ENCODE data around the gene RASSF7. TPM values are rescaled to one million over a fixed set of nuclear protein-coding genes. Genes with fewer than 3 reads are reported as not detected.
A peak's percentile ranks its signal among the peaks of the same experiment; 100 is the strongest.

Gene RASSF7
- total and polyA plus RNA-seq, 2 donors from 2014 or later: 106 to 108 TPM

DNA sequence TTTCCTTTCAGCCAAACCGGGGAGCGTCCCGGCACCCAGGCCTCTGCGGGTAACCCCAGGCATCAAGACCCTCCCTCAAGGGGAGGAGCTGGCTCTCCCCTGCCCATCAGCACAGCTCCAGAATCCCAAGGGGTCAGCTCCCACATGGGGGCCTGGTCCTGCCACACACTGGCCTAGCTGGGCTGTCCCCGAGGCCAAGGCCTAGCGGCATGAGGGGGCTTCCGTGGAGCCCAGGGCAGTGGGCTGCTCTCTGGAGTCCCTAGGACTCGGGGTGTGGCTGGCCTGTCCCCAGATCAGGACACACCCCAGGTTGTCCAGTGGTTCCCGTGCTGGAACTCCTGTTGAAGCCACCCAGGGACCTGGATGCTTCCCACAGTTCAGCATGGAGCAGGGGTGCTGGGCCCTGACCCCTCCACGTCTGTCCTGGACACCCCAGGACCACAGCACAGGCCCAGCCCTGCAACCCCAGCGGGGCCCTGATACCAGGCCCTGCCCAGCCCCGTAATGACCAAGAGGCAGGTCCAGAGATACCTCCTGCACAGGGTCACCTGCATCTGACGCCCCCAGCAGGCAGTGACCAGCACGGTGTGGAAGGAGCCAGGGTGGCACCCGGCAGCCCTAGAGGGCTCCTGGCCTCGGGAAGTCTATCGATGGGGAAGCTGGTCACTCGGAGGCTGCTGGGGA, 30.9 kb upstream of the RASSF7 start:
- H3K4me1 ChIP-seq (ENCODE audit: control insufficient read depth in 2 of 3, insufficient read depth in 2 of 3, low read depth in 1 of 3, low read length in 3 of 3): peaks cover 0 to 9% (median 4%) of the 10 kb centered on the region in 3 donors
- H3K36me3 ChIP-seq (ENCODE audit: control insufficient read depth in 2 of 3, insufficient read depth in 3 of 3, low read length in 3 of 3): no peaks in the 10 kb centered on the region
- no peak overlapping the region for H3K9ac ChIP-seq (ENCODE audit: low read length in 3 of 3)
- no peak overlapping the region for H3K27ac ChIP-seq (ENCODE audit: low read depth in 2 of 2, low read length in 2 of 2)
- TF ChIP-seq, protein P1, sequence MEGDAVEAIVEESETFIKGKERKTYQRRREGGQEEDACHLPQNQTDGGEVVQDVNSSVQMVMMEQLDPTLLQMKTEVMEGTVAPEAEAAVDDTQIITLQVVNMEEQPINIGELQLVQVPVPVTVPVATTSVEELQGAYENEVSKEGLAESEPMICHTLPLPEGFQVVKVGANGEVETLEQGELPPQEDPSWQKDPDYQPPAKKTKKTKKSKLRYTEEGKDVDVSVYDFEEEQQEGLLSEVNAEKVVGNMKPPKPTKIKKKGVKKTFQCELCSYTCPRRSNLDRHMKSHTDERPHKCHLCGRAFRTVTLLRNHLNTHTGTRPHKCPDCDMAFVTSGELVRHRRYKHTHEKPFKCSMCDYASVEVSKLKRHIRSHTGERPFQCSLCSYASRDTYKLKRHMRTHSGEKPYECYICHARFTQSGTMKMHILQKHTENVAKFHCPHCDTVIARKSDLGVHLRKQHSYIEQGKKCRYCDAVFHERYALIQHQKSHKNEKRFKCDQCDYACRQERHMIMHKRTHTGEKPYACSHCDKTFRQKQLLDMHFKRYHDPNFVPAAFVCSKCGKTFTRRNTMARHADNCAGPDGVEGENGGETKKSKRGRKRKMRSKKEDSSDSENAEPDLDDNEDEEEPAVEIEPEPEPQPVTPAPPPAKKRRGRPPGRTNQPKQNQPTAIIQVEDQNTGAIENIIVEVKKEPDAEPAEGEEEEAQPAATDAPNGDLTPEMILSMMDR (IDR thresholded peaks at IDR 0.05; ENCODE audit: borderline replicate concordance, extremely low read depth, insufficient read depth): no peak
- intact Hi-C loops (cut with DNase I): no loop called here
- no peaks in the 10 kb centered on the region for H3K9me3 ChIP-seq (ENCODE audit: control insufficient read depth in 2 of 3, insufficient read depth in 1 of 3, low read length in 3 of 3)
- no peaks in the 10 kb centered on the region for H3K27me3 ChIP-seq (ENCODE audit: control insufficient read depth, insufficient read depth, low read length)
- H3K4me3 ChIP-seq (ENCODE audit: low read length in 3 of 3): no peak overlapping the region
- FAIRE-seq: no peak
- DNase-seq: peak in 1 of 5 donors; percentile 45

DNA sequence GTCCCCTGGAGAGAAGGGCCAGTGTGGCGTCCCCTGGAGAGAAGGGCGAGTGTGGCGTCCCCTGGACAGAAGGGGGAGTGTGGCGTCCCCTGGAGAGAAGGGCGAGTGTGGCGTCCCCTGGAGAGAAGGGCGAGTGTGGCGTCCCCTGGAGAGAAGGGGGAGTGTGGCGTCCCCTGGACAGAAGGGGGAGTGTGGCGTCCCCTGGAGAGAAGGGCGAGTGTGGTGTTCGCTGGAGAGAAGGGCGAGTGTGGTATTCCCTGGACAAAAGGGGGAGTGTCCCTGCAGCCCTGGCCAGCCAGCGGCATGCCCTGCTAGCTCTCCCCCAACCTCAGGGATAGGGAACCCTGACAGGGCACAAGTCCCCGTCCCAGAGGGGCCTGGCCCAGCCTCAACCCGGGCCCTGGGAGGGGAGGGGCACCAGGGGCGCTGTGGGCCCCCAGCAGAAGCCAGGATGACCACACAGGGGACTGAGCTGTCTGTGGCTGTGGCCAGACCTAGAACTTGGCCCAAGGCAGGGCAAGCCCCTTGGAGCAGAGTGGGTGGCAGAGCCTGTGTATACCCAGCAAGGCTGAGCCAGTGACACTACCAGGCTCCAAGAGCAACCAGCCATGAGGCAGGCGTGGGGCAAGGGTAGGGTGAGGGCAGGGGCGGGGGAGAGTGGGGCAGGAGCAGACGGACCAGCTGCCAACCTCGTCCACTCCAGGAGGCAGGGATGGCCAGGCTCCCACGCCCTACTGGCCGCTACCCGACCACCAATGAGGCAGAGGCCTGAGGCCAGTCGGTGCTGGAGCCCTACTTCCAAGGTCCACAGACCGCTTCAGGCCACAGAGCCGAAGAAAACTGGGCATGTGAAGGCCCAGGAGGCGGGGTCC, 29.6 kb upstream of the RASSF7 start:
- H3K27ac ChIP-seq (ENCODE audit: low read depth in 2 of 2, low read length in 2 of 2): no peak overlapping the region
- no peak overlapping the region for H3K4me3 ChIP-seq (ENCODE audit: low read length in 3 of 3)
- DNase-seq (peak in 1 of 5 donors; percentile 37), FAIRE-seq (no peak)
- no peaks in the 10 kb centered on the region for H3K27me3 ChIP-seq (ENCODE audit: control insufficient read depth, insufficient read depth, low read length)
- H3K36me3 ChIP-seq (ENCODE audit: control insufficient read depth in 2 of 3, insufficient read depth in 3 of 3, low read length in 3 of 3): no peaks in the 10 kb centered on the region
- no peak overlapping the region for H3K9ac ChIP-seq (ENCODE audit: low read length in 3 of 3)
- no peaks in the 10 kb centered on the region for H3K9me3 ChIP-seq (ENCODE audit: control insufficient read depth in 2 of 3, insufficient read depth in 1 of 3, low read length in 3 of 3)
- TF ChIP-seq, protein P1 (IDR thresholded peaks at IDR 0.05; ENCODE audit: borderline replicate concordance, extremely low read depth, insufficient read depth): no peak
- H3K4me1 ChIP-seq (ENCODE audit: control insufficient read depth in 2 of 3, insufficient read depth in 2 of 3, low read depth in 1 of 3, low read length in 3 of 3): peaks cover 0 to 12% (median 4%) of the 10 kb centered on the region in 3 donors
- intact Hi-C loops (cut with DNase I): no loop called here

DNA sequence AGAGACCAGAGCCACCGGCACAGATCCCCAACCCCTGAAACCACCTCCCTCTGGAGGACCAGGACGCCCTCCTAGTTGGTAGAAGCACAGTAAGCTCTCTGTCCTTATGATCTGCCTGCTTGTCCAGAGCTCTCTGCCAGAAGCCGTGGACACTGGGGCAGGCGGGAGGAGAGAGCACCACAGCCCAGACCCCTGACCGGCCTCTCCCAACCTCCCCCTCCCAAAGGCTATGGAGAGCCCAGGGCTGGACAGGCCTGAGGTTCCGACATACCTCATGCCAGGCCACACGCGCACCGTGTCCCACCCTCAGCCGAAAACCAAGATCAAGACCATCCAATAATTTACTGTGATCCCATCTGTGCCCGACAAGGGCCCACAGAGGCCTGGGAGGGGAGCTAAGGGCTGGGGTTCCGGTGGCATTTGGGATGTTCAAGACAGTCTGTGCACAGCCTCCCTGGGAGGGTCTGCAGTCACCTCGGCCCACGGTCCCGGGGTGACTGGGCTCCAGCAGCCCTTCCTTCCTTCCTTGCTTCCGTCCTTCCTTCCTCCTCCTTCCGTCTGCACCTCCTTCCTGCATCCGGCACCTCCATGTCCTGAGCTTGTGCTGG, 28.7 kb upstream of the RASSF7 start:
- Histone ChIP-seq H3K27me3 (ENCODE audit: control insufficient read depth, insufficient read depth, low read length) (no peaks in the 10 kb centered on the region), H3K9me3 (ENCODE audit: control insufficient read depth in 2 of 3, insufficient read depth in 1 of 3, low read length in 3 of 3) (no peaks in the 10 kb centered on the region), H3K27ac (ENCODE audit: low read depth in 2 of 2, low read length in 2 of 2) (no peak overlapping the region), H3K4me1 (ENCODE audit: control insufficient read depth in 2 of 3, insufficient read depth in 2 of 3, low read depth in 1 of 3, low read length in 3 of 3) (peaks cover 0 to 14% (median 4%) of the 10 kb centered on the region in 3 donors), H3K36me3 (ENCODE audit: control insufficient read depth in 2 of 3, insufficient read depth in 3 of 3, low read length in 3 of 3) (no peaks in the 10 kb centered on the region), H3K9ac (ENCODE audit: low read length in 3 of 3) (no peak overlapping the region), H3K4me3 (ENCODE audit: low read length in 3 of 3) (no peak overlapping the region)
- DNase-seq (no peak), FAIRE-seq (no peak)
- TF ChIP-seq, protein P1 (IDR thresholded peaks at IDR 0.05; ENCODE audit: borderline replicate concordance, extremely low read depth, insufficient read depth): no peak
- intact Hi-C loops (cut with DNase I): no loop called here
